Activated T-cell treated with anti-CD3 and anti-CD28 coated beads, Interleukin-2, amount 50 U/mL, for 1 hour (primary cell): ENCODE measurements around the gene AGPAT3.

ENCODE experiments used
- DNase-seq: peaks from one replicate; pipeline ENCODE4 v3.0.0-alpha.2; 2020

Gene AGPAT3

DNA sequence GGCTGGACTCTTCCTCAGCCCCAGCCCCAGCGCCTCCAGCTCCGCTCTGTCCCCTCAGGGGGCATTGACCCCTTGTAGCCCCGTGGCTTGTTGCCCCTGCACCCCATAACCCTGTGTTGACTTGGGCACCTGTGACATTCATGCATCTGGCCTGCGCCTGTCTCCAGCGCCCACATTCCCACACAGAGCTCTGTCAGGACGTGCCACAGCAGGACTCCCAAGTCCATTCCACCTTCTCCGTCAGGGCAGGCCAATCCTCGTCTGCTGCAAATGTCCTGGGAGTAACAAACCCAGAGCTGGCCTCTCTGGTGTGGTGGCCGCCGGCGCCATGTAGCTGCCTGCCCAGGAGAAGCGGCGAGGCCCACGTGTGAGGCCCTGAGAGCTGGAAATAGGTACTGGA, 60.6 kb downstream of the AGPAT3 start:
- DNase-seq, result no peak

- DNase-seq, result no peak
Observed at GRCh38 chr21:43926196-43926595, 61.2 kb downstream of the AGPAT3 start.

- no peak for DNase-seq
Observed at GRCh38 chr21:43927591-43928221, 62.7 kb downstream of the AGPAT3 start.

- no peak for DNase-seq
Observed at GRCh38 chr21:43928222-43929125, 63.5 kb downstream of the AGPAT3 start.

DNA sequence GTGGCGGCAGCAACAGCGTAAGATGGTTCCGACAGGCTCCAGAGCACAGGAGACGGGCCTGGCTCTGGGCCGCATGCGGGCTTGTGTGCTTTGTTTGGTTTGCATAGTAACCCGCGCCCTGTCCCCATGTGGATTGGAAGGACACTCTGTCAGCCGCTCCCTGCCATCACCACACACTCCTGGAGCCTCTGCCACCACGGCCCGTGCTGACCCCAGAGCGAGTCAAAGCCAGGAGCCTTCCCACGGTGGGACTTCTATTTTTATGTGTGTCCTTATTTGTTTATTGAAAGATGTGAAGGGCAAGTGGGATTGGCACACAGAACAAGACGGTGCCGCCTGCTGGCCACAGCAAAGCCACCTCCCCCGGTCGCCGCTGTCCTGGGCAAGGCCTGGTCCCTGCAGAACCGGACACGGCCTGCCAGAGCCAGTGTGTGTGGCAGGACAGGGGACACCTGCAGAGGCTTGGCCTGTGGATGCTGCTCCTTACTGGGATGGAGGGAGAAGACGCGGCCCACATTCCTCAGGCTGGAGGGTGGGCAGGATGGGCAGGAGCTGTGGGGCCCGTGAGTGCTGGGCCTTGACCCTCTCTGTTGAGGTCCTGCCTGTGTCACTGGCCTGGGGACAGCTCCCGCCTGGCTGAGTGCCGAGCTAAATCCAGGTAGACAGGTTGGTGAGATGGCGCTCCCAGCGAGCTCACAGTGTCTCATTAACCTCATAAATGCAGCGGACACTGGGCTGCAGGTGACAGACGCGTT, 64.4 kb downstream of the AGPAT3 start:
- DNase-seq, result no peak

- DNase-seq, result no peak
Observed at GRCh38 chr21:43930074-43930847, 65.2 kb downstream of the AGPAT3 start.

- no peak for DNase-seq
Observed at GRCh38 chr21:43930848-43931375, 65.9 kb downstream of the AGPAT3 start.

DNA sequence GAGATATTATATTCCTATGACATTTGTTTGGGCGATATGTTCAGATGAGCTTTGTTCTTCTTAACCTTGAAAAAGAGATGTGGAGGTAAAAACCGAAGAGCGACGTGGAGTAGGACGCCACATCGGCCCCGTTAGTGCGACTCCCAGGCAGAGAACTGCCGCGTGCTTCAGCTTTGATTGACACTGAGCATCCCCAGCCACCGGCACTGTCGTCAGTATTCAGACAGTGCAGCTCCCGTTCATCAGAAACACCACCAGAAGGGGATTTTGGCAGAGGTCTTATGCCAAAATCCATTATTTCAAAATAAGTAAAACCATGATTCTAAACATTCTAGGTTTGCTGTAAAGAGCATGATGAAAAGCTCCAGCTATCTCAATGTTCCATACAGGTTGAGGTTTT, 66.5 kb downstream of the AGPAT3 start:
- no peak for DNase-seq

GRCh38 chr21:43932005-43932404, 67.0 kb downstream of the AGPAT3 start:
- no peak for DNase-seq

DNA sequence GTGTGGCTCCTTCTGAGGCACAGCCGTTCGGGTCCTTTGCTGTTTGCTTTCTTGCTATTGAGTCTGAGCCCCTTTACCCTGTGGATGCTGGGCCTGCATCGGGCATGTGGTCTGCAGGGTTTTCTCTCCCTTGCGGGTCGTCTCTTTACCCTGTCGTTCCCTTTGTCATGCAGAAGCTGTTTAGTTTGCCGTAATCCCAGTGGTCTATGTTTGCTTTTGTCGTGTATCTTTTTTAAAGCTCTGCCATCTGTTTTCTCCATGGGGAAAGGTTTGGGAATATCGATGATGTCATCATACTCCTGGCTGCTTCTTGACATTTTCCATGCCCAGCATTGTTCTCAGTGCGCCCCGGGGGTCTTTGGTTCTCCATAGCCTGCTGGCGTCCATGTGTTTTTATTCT, 68.2 kb downstream of the AGPAT3 start:
- DNase-seq, result no peak

DNA sequence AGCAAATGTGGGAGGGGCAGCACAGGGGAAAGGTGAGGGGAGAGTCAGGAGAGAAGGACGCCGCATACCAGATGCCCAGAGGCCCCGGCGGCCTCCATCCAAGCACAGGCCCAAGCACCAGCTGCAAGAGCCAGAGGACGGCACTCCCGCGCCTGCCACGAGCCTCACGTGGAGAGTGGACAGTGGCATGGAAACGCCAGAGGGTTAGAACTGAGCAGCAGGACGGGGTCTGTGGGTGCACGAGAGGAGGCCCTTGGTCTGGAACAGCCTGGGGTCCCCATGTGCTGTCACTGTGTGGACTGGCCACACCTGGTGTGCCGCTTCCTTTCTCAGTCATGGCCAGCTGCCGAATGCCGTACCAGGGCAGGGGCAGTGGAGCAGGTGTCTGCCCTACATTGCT, 68.7 kb downstream of the AGPAT3 start:
- no peak for DNase-seq

DNA sequence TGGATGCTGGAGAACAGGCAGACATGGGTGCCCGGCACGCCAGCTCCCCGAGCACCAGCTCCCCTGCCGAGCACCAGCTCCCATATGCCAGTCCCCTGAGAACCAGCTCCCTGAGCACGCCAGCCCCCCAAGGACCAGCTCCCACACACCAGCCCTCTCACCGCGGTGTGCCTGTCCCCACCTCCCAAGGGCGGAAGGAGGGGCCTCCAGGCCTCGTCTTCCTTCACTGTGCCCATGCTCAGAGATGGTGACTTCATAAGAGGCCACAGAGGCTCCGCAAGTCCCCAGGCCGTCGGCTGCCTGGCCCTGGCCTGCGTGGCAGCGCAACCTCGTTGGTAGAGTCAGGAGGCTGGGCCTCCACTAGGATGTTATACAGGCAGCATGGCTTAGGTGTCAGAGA, 69.1 kb downstream of the AGPAT3 start:
- no peak for DNase-seq

- no peak for DNase-seq
Observed at GRCh38 chr21:43934716-43935705, 70.0 kb downstream of the AGPAT3 start.

GRCh38 chr21:43935711-43936110, 70.7 kb downstream of the AGPAT3 start:
- no peak for DNase-seq

GRCh38 chr21:43936247-43936967, 71.4 kb downstream of the AGPAT3 start:
- DNase-seq, result no peak

GRCh38 chr21:43937051-43937832, 72.2 kb downstream of the AGPAT3 start:
- no peak for DNase-seq

- DNase-seq, result no peak
Observed at GRCh38 chr21:43937891-43938309, 72.9 kb downstream of the AGPAT3 start.

DNA sequence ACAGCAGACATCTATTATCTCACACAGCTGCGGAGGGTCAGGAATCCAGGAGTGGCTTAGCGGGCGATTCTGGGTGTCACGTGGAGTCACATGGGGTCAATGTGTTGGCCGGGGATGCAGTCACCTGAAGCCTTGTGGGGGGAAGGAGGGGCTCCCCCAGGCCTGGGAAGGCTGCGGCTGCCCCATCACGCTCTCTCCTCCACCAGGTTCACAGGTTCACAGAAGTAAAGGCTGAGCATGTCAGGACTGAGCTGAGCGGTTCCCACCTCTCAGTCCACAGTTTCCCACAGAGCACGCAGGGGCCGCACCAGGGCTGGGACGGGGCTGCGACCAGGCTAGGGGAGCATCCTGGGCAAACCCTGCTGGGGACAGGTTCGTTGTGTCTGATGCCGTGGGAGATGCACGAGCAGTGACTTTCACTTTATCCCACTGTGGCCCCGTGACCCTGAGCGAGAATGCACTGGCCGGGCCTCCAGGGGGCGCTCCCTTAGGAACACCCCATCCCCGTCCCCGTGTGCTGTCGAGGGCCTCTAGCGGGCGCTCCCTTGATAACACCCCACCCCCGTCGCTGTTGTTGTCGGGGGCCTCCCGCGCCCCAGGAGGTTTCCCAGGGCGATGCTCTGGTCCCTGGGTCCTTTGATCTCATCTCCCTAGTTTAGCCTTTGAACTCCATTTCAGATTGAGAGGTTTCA, 73.9 kb downstream of the AGPAT3 start:
- DNase-seq, result peak; percentile 90
